Mucosa of descending colon (tissue), 3 donors: ENCODE data around the gene CALCR. TPM values are rescaled to one million over a fixed set of nuclear protein-coding genes. Genes with fewer than 3 reads are reported as not detected.

Source experiments
- ATAC-seq: fragments of 200-7000 bp; cut with Tn5 transposase; one replicate; pipeline ENCODE4 v1.9.1; 2020; ENCODE audit warnings: mild to moderate bottlenecking, moderate library complexity
- DNase-seq, 3 donors: peaks; one replicate each; pipeline ENCODE4 v3.0.0-alpha.2; 2020
- H3K36me3 ChIP-seq: fragments of 200-600 bp; one replicate; pipeline ENCODE4 v1.8.0; 2021; ENCODE audit warnings: low read depth, mild to moderate bottlenecking
- H3K4me1 ChIP-seq: fragments of 200-600 bp; one replicate; pipeline ENCODE4 v1.8.0; 2021; ENCODE audit warnings: low read depth, mild to moderate bottlenecking
- H3K4me3 ChIP-seq: fragments of 200-600 bp; one replicate; pipeline ENCODE4 v1.8.0; 2021; ENCODE audit warnings: mild to moderate bottlenecking
- H3K9me3 ChIP-seq: fragments of 200-600 bp; one replicate; pipeline ENCODE4 v1.8.0; 2021; ENCODE audit warnings: mild to moderate bottlenecking
- CTCF ChIP-seq: fragments of 200-600 bp; IDR thresholded peaks from one replicate; pipeline ENCODE4 v1.8.0; 2022; ENCODE audit warnings: antibody characterized with exemption, mild to moderate bottlenecking
- intact Hi-C, 2 donors: fragments of 100-400 bp; cut with DNase I in 1 of 2; cut with micrococcal nuclease in 1 of 2; formaldehyde crosslinking; loops; one replicate each; pipeline versions ENCODE4 v1.11.0 to v1.11.1; 2022; cut with DNase I, micrococcal nuclease
- long read RNA-seq, 2 donors: library from polyadenylated mRNA; unstranded; transcript quantifications; one replicate each; pipeline ENCODE4 v2.0.0, GENCODE V29; 2019 to 2021
- total RNA-seq, 3 donors: library from RNA; stranded (reverse); fragmentation: NEBNext Ultra II Directional in 2 of 3; extraction: Animal tissue kit (Norgen Biotek cat#: 25700) in 2 of 3; gene quantifications; one replicate each; pipeline versions ENCODE4 v1.2.1 to v1.2.4, GENCODE V29; 2021 to 2023
- donor health status: DM: no; HTN: no; CAD: no; lungs with moderate emphysema.
- donor health status: DM: no; HTN: no; CAD: no.
- donor health status: DM: no; HTN: yes; CAD: no.

Gene CALCR
- not detected for total RNA-seq
- long read RNA-seq, donor 1, result 0 reads
- long read RNA-seq, donor 2, result 0 reads

- TF ChIP-seq CTCF, result no peak
- DNase-seq, result no peak
- peaks cover 6% of the 10 kb centered on the region for H3K4me1 ChIP-seq
- no peak for ATAC-seq
- no peaks in the 10 kb centered on the region for H3K9me3 ChIP-seq
- no peaks in the 10 kb centered on the region for H3K36me3 ChIP-seq
- H3K4me3 ChIP-seq, result no peak within 1 kb of the TSS
- intact Hi-C loops, result no loop called here
Observed at GRCh38 chr7:93574646-93575554, at the start of gene CALCR. CALCR (minus strand) TSS chr7:93574724; CDS start chr7:93486981, 87,743 bp downstream.

GRCh38 chr7:93623816-93624215 lies 49.3 kb upstream of the CALCR start:
- H3K4me3 ChIP-seq, result no peak overlapping the region
- no peaks in the 10 kb centered on the region for H3K9me3 ChIP-seq
- no peaks in the 10 kb centered on the region for H3K36me3 ChIP-seq
- TF ChIP-seq CTCF, result no peak
- ATAC-seq (no peak), DNase-seq (no peak)
- intact Hi-C loops, result no loop called here
- H3K4me1 ChIP-seq, result no peaks in the 10 kb centered on the region

- TF ChIP-seq CTCF, result no peak
- intact Hi-C loops, result no loop called here
- Histone ChIP-seq H3K4me3 (no peak overlapping the region), H3K9me3 (no peaks in the 10 kb centered on the region), H3K4me1 (no peaks in the 10 kb centered on the region), H3K36me3 (no peaks in the 10 kb centered on the region)
- no peak for DNase-seq
- peak; percentile 40 for ATAC-seq
Observed at GRCh38 chr7:93622036-93623033, 47.8 kb upstream of the CALCR start.

GRCh38 chr7:93620864-93621263 lies 46.3 kb upstream of the CALCR start:
- no peak for ATAC-seq
- Histone ChIP-seq H3K36me3 (no peaks in the 10 kb centered on the region), H3K4me1 (no peaks in the 10 kb centered on the region), H3K4me3 (no peak overlapping the region), H3K9me3 (no peaks in the 10 kb centered on the region)
- intact Hi-C loops, result no loop called here
- DNase-seq, result no peak
- TF ChIP-seq CTCF, result no peak

GRCh38 chr7:93620057-93620456 lies 45.5 kb upstream of the CALCR start:
- Histone ChIP-seq H3K9me3 (no peaks in the 10 kb centered on the region), H3K4me3 (no peak overlapping the region), H3K4me1 (no peaks in the 10 kb centered on the region), H3K36me3 (no peaks in the 10 kb centered on the region)
- no peak for TF ChIP-seq CTCF
- no peak for DNase-seq
- no peak for ATAC-seq
- intact Hi-C loops, result no loop called here
